ENCODE measurements around the gene OSBPL2. TPM values are rescaled to one million over a fixed set of nuclear protein-coding genes. Genes with fewer than 3 reads are reported as not detected.

Gene OSBPL2
- total RNA-seq, 5 donors from 2014 or later (not counting 1 experiment from before 2014, with no cell fraction given) = 57.0 to 70.1 (median 63.0) TPM

DNA sequence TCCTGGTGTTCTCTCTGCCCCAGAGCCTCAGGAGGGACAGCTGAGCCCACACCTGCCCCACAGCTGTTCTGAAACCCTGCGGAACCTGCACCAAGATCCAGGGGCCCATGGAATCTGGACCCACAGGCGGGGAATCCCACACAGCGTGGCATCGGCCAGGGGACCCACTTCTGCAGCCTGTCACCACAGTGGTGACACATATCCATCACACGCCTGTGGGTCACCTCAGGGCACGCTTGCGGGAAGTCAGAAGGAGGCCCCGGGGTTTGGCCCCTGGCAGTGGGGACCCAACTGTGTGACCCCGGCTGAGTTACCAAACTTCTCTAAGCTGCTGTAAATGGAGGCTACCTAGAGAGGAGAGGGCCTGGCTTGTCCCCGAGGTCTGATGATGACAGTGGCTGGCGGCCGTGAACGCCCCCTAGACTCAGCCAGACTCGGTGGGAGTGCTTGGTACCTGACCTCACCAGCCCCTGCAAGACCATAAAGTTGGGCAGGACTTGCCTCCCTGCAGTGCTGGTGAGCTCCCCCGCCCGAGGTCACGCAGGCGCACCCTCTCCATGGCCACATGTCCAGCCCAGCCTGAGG lies 16.0 kb upstream of the OSBPL2 start:
- H3K4me1 Mint-ChIP-seq = peaks cover 4 to 7% (median 5%) of the 10 kb centered on the region in 3 donors
- peaks cover 3 to 92% of the 10 kb centered on the region in 2 experiments for H3K27me3 ChIP-seq (replicated peaks in 1 of 2; ENCODE audit: control insufficient read depth in 2 of 2, extremely low read depth in 1 of 2, insufficient read depth in 2 of 2, low read length in 1 of 2)
- 85% methylated on average over 18 of the region's 18 CpGs for WGBS (ENCODE audit: insufficient coverage)
- no peak overlapping the region for H3K27ac ChIP-seq (ENCODE audit: low read length)
- H3K36me3 ChIP-seq (ENCODE audit: control insufficient read depth in 2 of 2, extremely low read depth in 1 of 2, insufficient read depth in 1 of 2, low read length in 1 of 2) = no peaks in the 10 kb centered on the region
- no peak overlapping the region for H3K4me3 ChIP-seq (ENCODE audit: control insufficient read depth in 1 of 2, extremely low read depth in 1 of 2, low read length in 1 of 2)
- CTCF ChIA-PET = no interaction called here
- H3K4me3 Mint-ChIP-seq = no peak overlapping the region
- ATAC-seq (replicated peaks in 1 of 4) (no peak), DNase-seq (no peak)
- POLR2A ChIA-PET = interaction anchor here in 1 of 2 donors (0.6 kb wide), 1 partner anchor 59 kb away, joined by 4 read pairs; no protein-coding TSS in a partner anchor
- no peaks in the 10 kb centered on the region for H3K36me3 Mint-ChIP-seq
- no peaks in the 10 kb centered on the region for H3K9me3 ChIP-seq
- peaks cover 0 to 15% of the 10 kb centered on the region in 2 experiments for H3K4me1 ChIP-seq (ENCODE audit: control insufficient read depth in 1 of 2, extremely low read depth in 1 of 2, insufficient read depth in 2 of 2, low read length in 2 of 2)
- no peaks in the 10 kb centered on the region for H3K9me3 Mint-ChIP-seq
- H3K27me3 Mint-ChIP-seq = peaks cover 27 to 75% of the 10 kb centered on the region in 2 donors
- H3K27ac Mint-ChIP-seq = no peak overlapping the region

- peaks cover 4 to 7% (median 5%) of the 10 kb centered on the region in 3 donors for H3K4me1 Mint-ChIP-seq
- H3K4me3 Mint-ChIP-seq = no peak overlapping the region
- WGBS (ENCODE audit: insufficient coverage) = 65% methylated on average over 7 of the region's 13 CpGs
- Histone ChIP-seq H3K4me1 (ENCODE audit: control insufficient read depth in 1 of 2, extremely low read depth in 1 of 2, insufficient read depth in 2 of 2, low read length in 2 of 2) (peaks cover 0 to 15% of the 10 kb centered on the region in 2 experiments), H3K36me3 (ENCODE audit: control insufficient read depth in 2 of 2, extremely low read depth in 1 of 2, insufficient read depth in 1 of 2, low read length in 1 of 2) (no peaks in the 10 kb centered on the region), H3K4me3 (ENCODE audit: control insufficient read depth in 1 of 2, extremely low read depth in 1 of 2, low read length in 1 of 2) (no peak overlapping the region), H3K9me3 (no peaks in the 10 kb centered on the region), H3K27ac (ENCODE audit: low read length) (no peak overlapping the region), H3K27me3 (replicated peaks in 1 of 2; ENCODE audit: control insufficient read depth in 2 of 2, extremely low read depth in 1 of 2, insufficient read depth in 2 of 2, low read length in 1 of 2) (peaks cover 3 to 92% of the 10 kb centered on the region in 2 experiments)
- DNase-seq (no peak), ATAC-seq (replicated peaks in 1 of 4) (no peak)
- H3K9me3 Mint-ChIP-seq = no peaks in the 10 kb centered on the region
- H3K27me3 Mint-ChIP-seq = peaks cover 27 to 72% of the 10 kb centered on the region in 2 donors
- no peak overlapping the region for H3K27ac Mint-ChIP-seq
- ChIA-PET POLR2A (no interaction called here), CTCF (no interaction called here)
- no peaks in the 10 kb centered on the region for H3K36me3 Mint-ChIP-seq
Measured at GRCh38 chr20:62222972-62223371, 15.3 kb upstream of the OSBPL2 start.

GRCh38 chr20:62223571-62223970 lies 14.8 kb upstream of the OSBPL2 start:
- H3K27ac Mint-ChIP-seq = no peak overlapping the region
- Histone ChIP-seq H3K4me3 (ENCODE audit: control insufficient read depth in 1 of 2, extremely low read depth in 1 of 2, low read length in 1 of 2) (no peak overlapping the region), H3K27me3 (replicated peaks in 1 of 2; ENCODE audit: control insufficient read depth in 2 of 2, extremely low read depth in 1 of 2, insufficient read depth in 2 of 2, low read length in 1 of 2) (peaks cover 3 to 92% of the 10 kb centered on the region in 2 experiments), H3K36me3 (ENCODE audit: control insufficient read depth in 2 of 2, extremely low read depth in 1 of 2, insufficient read depth in 1 of 2, low read length in 1 of 2) (no peaks in the 10 kb centered on the region), H3K4me1 (ENCODE audit: control insufficient read depth in 1 of 2, extremely low read depth in 1 of 2, insufficient read depth in 2 of 2, low read length in 2 of 2) (peaks cover 0 to 15% of the 10 kb centered on the region in 2 experiments), H3K27ac (ENCODE audit: low read length) (no peak overlapping the region), H3K9me3 (no peaks in the 10 kb centered on the region)
- H3K36me3 Mint-ChIP-seq = no peaks in the 10 kb centered on the region
- CTCF ChIA-PET = no interaction called here
- no peak for DNase-seq
- peaks cover 27 to 67% of the 10 kb centered on the region in 2 donors for H3K27me3 Mint-ChIP-seq
- no peak for ATAC-seq (replicated peaks in 1 of 4)
- POLR2A ChIA-PET = no interaction called here
- H3K4me1 Mint-ChIP-seq = peaks cover 4 to 7% (median 5%) of the 10 kb centered on the region in 3 donors
- H3K4me3 Mint-ChIP-seq = no peak overlapping the region
- no peaks in the 10 kb centered on the region for H3K9me3 Mint-ChIP-seq
- 84% methylated on average over 8 of the region's 9 CpGs for WGBS (ENCODE audit: insufficient coverage)

DNA sequence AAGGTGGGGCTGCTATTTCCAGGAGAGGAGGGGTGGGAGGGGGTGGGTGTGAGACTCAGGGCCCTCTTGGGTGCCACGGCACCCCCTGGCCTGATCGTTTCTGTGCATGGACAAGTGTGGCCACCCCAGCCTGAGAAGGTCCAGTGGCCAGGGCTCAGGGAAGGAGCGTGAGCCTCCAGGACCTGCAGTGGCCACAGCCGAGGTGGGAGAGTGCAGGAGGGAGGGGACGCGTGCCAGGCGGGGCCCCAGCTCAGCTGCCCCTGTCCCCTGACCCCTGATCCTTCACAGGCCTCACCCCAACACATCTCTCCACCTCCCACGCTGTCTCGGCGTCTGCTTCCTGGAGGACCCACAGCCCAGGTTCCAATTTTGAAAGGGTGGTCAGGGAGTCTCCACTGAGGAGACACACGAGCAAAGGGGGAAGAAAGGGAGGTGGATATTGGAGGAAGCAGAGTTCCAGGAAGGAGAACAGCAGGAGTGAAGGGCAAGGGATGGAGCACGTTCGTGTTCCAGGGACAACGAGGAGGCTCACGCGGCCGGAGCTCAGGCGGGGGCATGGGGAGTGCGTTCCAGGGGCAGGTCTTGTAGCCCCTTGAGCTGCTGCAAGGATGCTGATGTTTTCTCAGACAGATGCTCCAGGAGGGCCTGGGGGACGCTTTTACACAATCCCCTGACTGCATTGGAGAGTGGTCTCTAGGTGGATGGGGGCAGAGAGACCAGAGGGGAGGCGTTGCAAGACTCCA lies 14.0 kb upstream of the OSBPL2 start:
- no peaks in the 10 kb centered on the region for H3K36me3 Mint-ChIP-seq
- POLR2A ChIA-PET = no interaction called here
- H3K27me3 Mint-ChIP-seq = peaks cover 27 to 60% of the 10 kb centered on the region in 2 donors
- no peak overlapping the region for H3K27ac Mint-ChIP-seq
- H3K27me3 ChIP-seq (replicated peaks in 1 of 2; ENCODE audit: control insufficient read depth in 2 of 2, extremely low read depth in 1 of 2, insufficient read depth in 2 of 2, low read length in 1 of 2) = peaks cover 3 to 88% of the 10 kb centered on the region in 2 experiments
- no peaks in the 10 kb centered on the region for H3K36me3 ChIP-seq (ENCODE audit: control insufficient read depth in 2 of 2, extremely low read depth in 1 of 2, insufficient read depth in 1 of 2, low read length in 1 of 2)
- H3K9me3 Mint-ChIP-seq = no peaks in the 10 kb centered on the region
- peaks cover 0 to 12% of the 10 kb centered on the region in 2 experiments for H3K4me1 ChIP-seq (ENCODE audit: control insufficient read depth in 1 of 2, extremely low read depth in 1 of 2, insufficient read depth in 2 of 2, low read length in 2 of 2)
- no peaks in the 10 kb centered on the region for H3K9me3 ChIP-seq
- H3K4me3 ChIP-seq (ENCODE audit: control insufficient read depth in 1 of 2, extremely low read depth in 1 of 2, low read length in 1 of 2) = no peak overlapping the region
- no peak overlapping the region for H3K27ac ChIP-seq (ENCODE audit: low read length)
- CTCF ChIA-PET = no interaction called here
- ATAC-seq (replicated peaks in 1 of 4) = no peak
- 58% methylated on average over 11 of the region's 21 CpGs for WGBS (ENCODE audit: insufficient coverage)
- DNase-seq = no peak
- no peak overlapping the region for H3K4me3 Mint-ChIP-seq
- peaks cover 0 to 4% (median 3%) of the 10 kb centered on the region in 3 donors for H3K4me1 Mint-ChIP-seq

- Histone ChIP-seq H3K4me3 (ENCODE audit: control insufficient read depth in 1 of 2, extremely low read depth in 1 of 2, low read length in 1 of 2) (no peak overlapping the region), H3K27ac (ENCODE audit: low read length) (no peak overlapping the region), H3K4me1 (ENCODE audit: control insufficient read depth in 1 of 2, extremely low read depth in 1 of 2, insufficient read depth in 2 of 2, low read length in 2 of 2) (peaks cover 0 to 8% of the 10 kb centered on the region in 2 experiments), H3K9me3 (no peaks in the 10 kb centered on the region), H3K27me3 (replicated peaks in 1 of 2; ENCODE audit: control insufficient read depth in 2 of 2, extremely low read depth in 1 of 2, insufficient read depth in 2 of 2, low read length in 1 of 2) (peaks cover 3 to 84% of the 10 kb centered on the region in 2 experiments), H3K36me3 (ENCODE audit: control insufficient read depth in 2 of 2, extremely low read depth in 1 of 2, insufficient read depth in 1 of 2, low read length in 1 of 2) (no peaks in the 10 kb centered on the region)
- DNase-seq = no peak
- ChIA-PET POLR2A (no interaction called here), CTCF (no interaction called here)
- H3K4me1 Mint-ChIP-seq = peaks cover 0 to 4% (median 3%) of the 10 kb centered on the region in 3 donors
- H3K27me3 Mint-ChIP-seq = peaks cover 27 to 60% of the 10 kb centered on the region in 2 donors
- H3K9me3 Mint-ChIP-seq = no peaks in the 10 kb centered on the region
- no peaks in the 10 kb centered on the region for H3K36me3 Mint-ChIP-seq
- H3K4me3 Mint-ChIP-seq = no peak overlapping the region
- 86% methylated on average over 7 of the region's 13 CpGs for WGBS (ENCODE audit: insufficient coverage)
- no peak for ATAC-seq (replicated peaks in 1 of 4)
- no peak overlapping the region for H3K27ac Mint-ChIP-seq
Measured at GRCh38 chr20:62225026-62225425, 13.3 kb upstream of the OSBPL2 start.

DNA sequence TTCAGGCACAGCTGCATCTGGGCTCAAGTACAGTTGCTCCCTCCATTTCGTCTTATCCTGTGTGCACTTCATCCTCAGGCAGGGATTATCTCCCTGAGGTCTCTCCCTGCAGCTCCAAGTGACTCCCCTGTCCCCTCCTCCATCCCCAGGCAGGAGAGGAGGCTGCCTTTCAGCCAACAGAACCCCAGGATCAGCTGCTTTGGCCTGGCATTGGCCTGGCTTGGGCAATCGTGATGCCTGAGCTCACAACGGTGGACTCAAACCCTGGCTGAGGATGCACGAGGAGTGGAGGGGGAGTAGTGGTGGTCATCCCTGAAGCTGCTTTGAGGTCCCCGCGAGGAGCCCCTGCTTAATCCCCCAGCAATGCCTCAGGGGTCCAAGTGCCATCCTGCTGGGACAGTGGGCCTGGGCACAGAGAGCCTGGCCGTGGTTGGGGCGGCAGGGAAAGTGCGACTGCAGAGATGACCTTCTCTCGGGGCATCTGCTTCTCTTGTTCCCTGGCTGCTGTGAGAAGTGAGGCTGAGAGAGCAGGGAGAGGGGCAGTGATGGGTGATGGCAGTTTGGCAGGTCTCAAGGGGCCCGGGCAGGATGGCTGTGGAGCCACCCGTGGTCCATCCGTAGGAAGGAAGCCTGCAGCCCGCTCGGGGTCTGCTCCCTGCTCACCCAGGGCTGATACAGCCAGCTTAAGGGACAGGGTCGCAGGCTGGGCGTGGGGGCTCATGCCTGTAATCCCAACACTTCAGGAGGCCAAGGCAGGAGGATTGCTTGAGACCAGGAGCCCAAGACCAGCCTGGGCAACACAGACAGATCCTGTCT lies 12.3 kb upstream of the OSBPL2 start:
- H3K9me3 Mint-ChIP-seq = no peaks in the 10 kb centered on the region
- ATAC-seq (replicated peaks in 1 of 4) (no peak), DNase-seq (no peak)
- H3K36me3 Mint-ChIP-seq = no peaks in the 10 kb centered on the region
- H3K27ac Mint-ChIP-seq = no peak overlapping the region
- WGBS (ENCODE audit: insufficient coverage) = 78% methylated on average over 13 of the region's 17 CpGs
- Histone ChIP-seq H3K27ac (ENCODE audit: low read length) (no peak overlapping the region), H3K4me3 (ENCODE audit: control insufficient read depth in 1 of 2, extremely low read depth in 1 of 2, low read length in 1 of 2) (no peak overlapping the region), H3K4me1 (ENCODE audit: control insufficient read depth in 1 of 2, extremely low read depth in 1 of 2, insufficient read depth in 2 of 2, low read length in 2 of 2) (no peaks in the 10 kb centered on the region), H3K27me3 (replicated peaks in 1 of 2; ENCODE audit: control insufficient read depth in 2 of 2, extremely low read depth in 1 of 2, insufficient read depth in 2 of 2, low read length in 1 of 2) (peaks cover 3 to 82% of the 10 kb centered on the region in 2 experiments), H3K36me3 (ENCODE audit: control insufficient read depth in 2 of 2, extremely low read depth in 1 of 2, insufficient read depth in 1 of 2, low read length in 1 of 2) (no peaks in the 10 kb centered on the region), H3K9me3 (no peaks in the 10 kb centered on the region)
- H3K4me3 Mint-ChIP-seq = no peak overlapping the region
- ChIA-PET CTCF (interaction anchor here in 1 of 2 donors (0.5 kb wide), 1 partner anchor 17 kb away, joined by 4 read pairs; no protein-coding TSS in a partner anchor), POLR2A (no interaction called here)
- peaks cover 26 to 55% of the 10 kb centered on the region in 2 donors for H3K27me3 Mint-ChIP-seq
- peaks cover 0 to 1% (median under 1%) of the 10 kb centered on the region in 3 donors for H3K4me1 Mint-ChIP-seq
